Measurements from ENCODE around the gene FANCM.

GRCh38 chr14:45204241-45204640 lies 68.5 kb downstream of the FANCM start:
- no peak for TF ChIP-seq EZH2 (IDR thresholded peaks at IDR 0.05; ENCODE audit: insufficient read depth, poor library complexity, severe bottlenecking)
- no peak for TF ChIP-seq EZH2phosphoT487 (IDR thresholded peaks at IDR 0.05; ENCODE audit: insufficient read depth, low read depth)
